ENCODE results near the gene HOXA7.

DNA sequence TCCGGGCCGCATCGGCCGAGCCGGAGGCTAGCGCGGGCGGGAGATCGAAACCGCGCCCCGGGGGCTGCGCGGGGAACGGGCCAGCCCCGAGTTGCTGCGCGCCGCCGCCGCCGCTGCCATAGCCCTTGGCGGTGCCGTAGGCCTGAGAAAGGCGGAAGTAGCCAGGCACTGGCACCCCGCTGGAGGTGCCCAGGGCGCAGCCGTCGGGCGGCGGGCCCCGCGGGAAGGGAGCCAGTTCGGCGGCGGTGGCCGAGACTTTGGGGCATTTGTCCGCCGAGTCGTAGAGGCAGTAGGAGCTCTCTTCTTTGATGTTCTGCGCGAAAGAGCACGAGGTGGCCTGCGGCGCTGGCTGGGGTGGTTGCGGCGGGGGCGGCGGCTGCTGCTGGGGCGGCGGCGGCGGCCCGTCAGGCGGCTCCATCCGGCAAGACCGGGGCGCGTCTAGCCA, 17.1 kb upstream of the HOXA7 start:
- TF ChIP-seq POLR2A (IDR thresholded peaks at IDR 0.05; ENCODE audit: low read depth, low read length) (no peak), TAF1 (IDR thresholded peaks at IDR 0.05; ENCODE audit: low read depth, low read length) (no peak)
